ENCODE measurements around the gene RHOBTB3. TPM values are rescaled to one million over a fixed set of nuclear protein-coding genes. Genes with fewer than 3 reads are reported as not detected.

Gene RHOBTB3
- total RNA-seq, 1 experiment from 2014 or later = 84.3 TPM

DNA sequence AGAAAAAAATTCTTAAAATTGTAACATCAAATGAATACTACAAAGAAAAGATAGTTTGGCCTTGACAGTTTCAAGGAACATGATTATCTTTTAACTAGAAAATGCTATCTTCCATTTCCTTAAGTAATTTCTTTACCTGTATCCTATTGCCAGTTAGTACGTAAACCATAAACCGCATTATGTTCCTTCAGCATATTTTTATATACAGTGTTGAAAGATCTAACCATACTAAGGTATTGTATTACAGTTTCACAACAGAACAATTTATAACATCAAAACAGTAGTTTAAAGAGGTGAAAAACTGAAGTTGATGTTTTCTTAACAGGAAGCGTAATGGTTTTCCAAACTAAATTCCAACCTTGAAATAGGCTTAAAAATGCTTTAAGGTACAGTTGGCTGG is 46.3 kb downstream of the RHOBTB3 start:
- Histone ChIP-seq H2AFZ (ENCODE audit: low read depth, low read length, poor library complexity, severe bottlenecking) (no peak overlapping the region), H3K9me3 (ENCODE audit: control insufficient read depth in 1 of 2, insufficient read depth in 1 of 2, low read depth in 1 of 2, low read length in 2 of 2) (no peaks in the 10 kb centered on the region), H3K4me2 (ENCODE audit: low read length) (no peak overlapping the region), H3K9me2 (ENCODE audit: insufficient read depth) (no peaks in the 10 kb centered on the region), H4K20me1 (ENCODE audit: insufficient read depth) (no peaks in the 10 kb centered on the region), H3K27me3 (ENCODE audit: insufficient read depth, low read length) (no peaks in the 10 kb centered on the region), H3K79me2 (ENCODE audit: insufficient read depth, low read length) (no peaks in the 10 kb centered on the region), H3K9ac (ENCODE audit: low read length) (no peak overlapping the region), H3K4me3 (replicated peaks in 1 of 2; ENCODE audit: low read depth in 1 of 2, low read length in 2 of 2) (no peak overlapping the region), H3K4me1 (ENCODE audit: control insufficient read depth in 1 of 2, insufficient read depth in 2 of 2, low read length in 2 of 2) (peaks cover 6 to 8% of the 10 kb centered on the region in 2 experiments; a peak in 3 of 4 replicates), H3K36me3 (ENCODE audit: control insufficient read depth in 1 of 2, insufficient read depth in 2 of 2, low read length in 2 of 2) (no peaks in the 10 kb centered on the region; a peak in 1 of 4 replicates), H3K27ac (ENCODE audit: low read depth, low read length) (no peak overlapping the region)
- ChIA-PET CTCF (no interaction called here), RAD21 (ENCODE audit: low non-redundant PET in 1 of 2, low total read pairs in 2 of 2, uncharacterized antibody in 2 of 2, unreplicated experiment in 2 of 2) (no interaction called here), POLR2A (no interaction called here)
- intact Hi-C loops (cut with micrococcal nuclease) = no loop called here
- BruUV-seq (replicated peaks) = no TSS peak
- ATAC-seq (no peak), DNase-seq (ENCODE audit: low read depth, low spot score) (no peak)
- TF ChIP-seq CBX3 (IDR thresholded peaks at IDR 0.05; ENCODE audit: low read depth) (no peak), ZFX (IDR thresholded peaks at IDR 0.05) (no peak), ZNF274 (IDR thresholded peaks at IDR 0.05; ENCODE audit: low read depth, low read length) (no peak), EZH2phosphoT487 (IDR thresholded peaks at IDR 0.05; ENCODE audit: borderline replicate concordance) (no peak), POLR2AphosphoS5 (IDR thresholded peaks at IDR 0.05; ENCODE audit: low read depth, low read length) (no peak), EZH2 (IDR thresholded peaks at IDR 0.05) (no peak), CTCF (IDR thresholded peaks at IDR 0.05 in 2 of 3, conservative IDR thresholded peaks at IDR 0.05 in 1 of 3; ENCODE audit: borderline replicate concordance in 1 of 3, insufficient read depth in 1 of 3, low read depth in 2 of 3, low read length in 2 of 3) (no peak), ATF3 (IDR thresholded peaks at IDR 0.05) (no peak), SIN3A (IDR thresholded peaks at IDR 0.05; ENCODE audit: low read depth) (no peak)
- TF ChIP-seq, protein P1, sequence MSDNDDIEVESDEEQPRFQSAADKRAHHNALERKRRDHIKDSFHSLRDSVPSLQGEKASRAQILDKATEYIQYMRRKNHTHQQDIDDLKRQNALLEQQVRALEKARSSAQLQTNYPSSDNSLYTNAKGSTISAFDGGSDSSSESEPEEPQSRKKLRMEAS (IDR thresholded peaks at IDR 0.05) = no peak
